HG03558 (cell line): Measurements from ENCODE around the gene GNB3.
"Not testable (repeated sequence)": the region's sequence is repeated elsewhere in the genome, so short reads cannot be mapped to it uniquely, and the experiment has no call there.

Experiments used
- ATAC-seq: cut with Tn5 transposase; IDR thresholded peaks from one replicate; pipeline ENCODE4 v1.9.1; 2021; ENCODE audit warnings: moderate number of reproducible peaks; ENCODE audit not compliant: unreplicated experiment; ENCODE audit errors: extremely low read depth

GNB3 gene

GRCh38 chr12:6873094-6874014 is 32.6 kb downstream of the GNB3 start, which contains the start of gene SPSB2:
Gene SPSB2, minus strand, starts transcription at chr12:6873303. Its CDS starts 402 bp downstream, at chr12:6872901.
- peak; percentile 61 for ATAC-seq

- not testable (repeated sequence) for ATAC-seq
Observed at GRCh38 chr12:6874015-6874368, 33.3 kb downstream of the GNB3 start.

- ATAC-seq, result not testable (repeated sequence)
Observed at GRCh38 chr12:6879824-6880223, 39.1 kb downstream of the GNB3 start.

GRCh38 chr12:6883252-6883651 is 42.5 kb downstream of the GNB3 start:
- no peak for ATAC-seq

GRCh38 chr12:6883683-6884082 is 43.0 kb downstream of the GNB3 start:
- no peak for ATAC-seq

GRCh38 chr12:6884539-6884938 is 43.8 kb downstream of the GNB3 start:
- no peak for ATAC-seq

- ATAC-seq, result not testable (repeated sequence)
Observed at GRCh38 chr12:6886206-6886999, 45.7 kb downstream of the GNB3 start.

GRCh38 chr12:6887460-6887859 is 46.7 kb downstream of the GNB3 start:
- ATAC-seq, result no peak

- ATAC-seq, result no peak
Observed at GRCh38 chr12:6888360-6888759, 47.6 kb downstream of the GNB3 start.

GRCh38 chr12:6888794-6889193 is 48.1 kb downstream of the GNB3 start:
- ATAC-seq, result not testable (repeated sequence)

GRCh38 chr12:6889775-6890573 is 49.2 kb downstream of the GNB3 start:
- not testable (repeated sequence) for ATAC-seq

GRCh38 chr12:6890789-6891645 is 50.3 kb downstream of the GNB3 start:
- ATAC-seq, result peak; percentile 86

- ATAC-seq, result no peak
Observed at GRCh38 chr12:6891646-6892001, 50.9 kb downstream of the GNB3 start.

- not testable (repeated sequence) for ATAC-seq
Observed at GRCh38 chr12:6892683-6893082, 52.0 kb downstream of the GNB3 start.

- no peak for ATAC-seq
Observed at GRCh38 chr12:6894321-6894720, 53.6 kb downstream of the GNB3 start.
